Myocyte (in vitro differentiated cells): ENCODE data around the gene FAM72D. TPM values are rescaled to one million over a fixed set of nuclear protein-coding genes. Genes with fewer than 3 reads are reported as not detected.
"Not testable (repeated sequence)": the region's sequence is repeated elsewhere in the genome, so short reads cannot be mapped to it uniquely, and the experiment has no call there.

Experiments
- DNase-seq: peaks from one replicate; pipeline ENCODE4 v3.0.0-alpha.2; 2012; ENCODE audit warnings: low read depth
- total RNA-seq: library from RNA; depleted of rRNA; stranded (reverse); fragments of >200 nt; gene quantifications from 2 replicates; pipeline ENCODE4 v1.2.3, GENCODE V29; 2014

The FAM72D gene
- total RNA-seq, 1 donor from 2014 or later: not detected

DNA sequence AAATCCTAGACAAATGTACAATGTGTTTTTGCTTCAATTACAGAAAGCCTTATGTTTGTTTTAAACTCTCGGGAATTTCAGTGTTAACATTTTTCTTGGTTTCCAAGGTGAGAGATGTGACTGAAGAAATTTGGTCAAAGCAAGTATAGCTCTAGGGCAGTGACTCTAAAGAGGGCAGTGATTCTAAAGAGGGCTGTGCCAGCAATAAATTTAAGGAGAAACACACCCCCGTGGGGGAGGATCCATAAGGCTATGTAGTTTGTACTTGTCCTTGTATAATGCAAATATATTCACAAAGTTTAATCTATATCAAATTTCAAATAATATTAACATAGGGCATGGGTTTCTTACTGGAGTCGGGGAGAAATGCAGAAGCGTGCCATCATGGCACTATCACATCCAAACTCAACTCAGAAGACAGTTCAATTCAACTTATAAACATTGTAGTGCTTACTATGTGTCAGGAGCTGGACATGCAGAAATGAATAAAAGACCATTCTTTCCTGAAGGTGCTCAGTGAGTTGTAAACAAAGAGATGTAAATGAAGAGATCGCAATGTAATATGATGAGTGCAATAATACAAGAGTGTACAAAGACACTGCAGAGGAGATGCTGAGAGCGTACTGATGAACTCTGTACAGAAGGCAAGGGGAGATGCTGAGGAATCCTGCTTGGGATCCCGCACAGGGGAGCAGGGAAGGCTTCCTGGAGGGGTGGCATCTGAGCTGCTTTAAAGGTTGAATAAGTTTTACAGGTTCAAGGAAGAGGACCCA, 13.1 kb upstream of the FAM72D start:
- not testable (repeated sequence) for DNase-seq

DNA sequence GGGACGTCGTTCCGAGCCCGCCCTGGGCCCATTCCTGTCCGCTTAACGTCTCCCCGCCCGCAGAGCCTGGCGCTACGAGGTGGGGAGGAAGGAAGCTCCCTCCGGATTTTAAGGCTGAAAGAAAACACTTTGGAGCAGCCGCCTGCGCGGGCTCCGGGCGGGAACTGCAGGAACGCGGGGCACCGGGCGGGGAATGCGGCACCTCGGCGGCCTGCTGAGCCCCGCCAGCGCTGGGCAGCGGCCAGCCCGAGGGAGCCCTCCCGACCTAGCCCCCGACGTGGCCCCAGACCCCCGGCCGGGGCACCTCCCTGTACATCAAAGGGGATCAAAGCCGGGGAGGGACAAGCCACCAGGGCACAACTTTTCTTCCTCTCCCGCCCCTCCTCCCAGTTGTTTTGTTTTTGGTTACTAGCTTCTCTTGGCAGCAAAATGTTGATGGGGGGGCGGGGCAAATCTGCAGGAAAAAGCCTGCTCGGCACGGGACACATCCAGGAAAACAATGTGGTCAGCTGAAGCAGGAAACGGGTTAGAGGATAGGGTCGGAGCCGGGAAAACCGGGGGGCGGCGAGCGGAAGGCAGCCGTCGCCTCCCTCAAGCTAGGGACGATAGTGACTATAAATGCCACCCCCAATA, 2.1 kb upstream of the FAM72D start:
- DNase-seq: peak; percentile 4

DNA sequence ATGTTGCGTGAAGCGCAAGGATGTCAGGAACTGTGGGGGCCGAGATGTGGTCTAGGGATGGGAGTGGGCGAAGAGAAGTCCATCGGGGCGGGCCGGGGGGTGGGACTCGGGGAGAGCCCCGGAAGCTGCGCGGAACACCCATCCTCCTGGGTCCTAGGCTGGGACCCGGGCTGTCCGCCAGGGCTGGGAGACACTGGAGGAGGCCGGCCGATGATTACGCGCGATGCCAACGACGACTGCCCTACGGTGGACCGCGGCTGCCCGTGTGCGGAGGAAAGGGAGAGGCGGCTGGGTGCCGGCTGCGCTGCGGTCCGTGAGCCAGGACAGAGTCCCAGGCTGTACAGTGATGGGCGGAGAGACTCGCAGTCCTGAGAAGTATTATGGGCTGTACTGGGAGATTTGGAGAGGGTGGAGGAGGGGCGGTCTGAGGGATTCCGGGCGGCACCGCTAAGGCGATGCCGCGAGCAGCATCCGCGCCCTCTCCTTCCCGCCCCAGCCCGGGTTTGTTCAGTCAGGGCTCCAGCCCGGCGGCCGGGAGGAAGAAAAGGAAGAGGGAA, 1.0 kb upstream of the FAM72D start:
- not testable (repeated sequence) for DNase-seq

DNA sequence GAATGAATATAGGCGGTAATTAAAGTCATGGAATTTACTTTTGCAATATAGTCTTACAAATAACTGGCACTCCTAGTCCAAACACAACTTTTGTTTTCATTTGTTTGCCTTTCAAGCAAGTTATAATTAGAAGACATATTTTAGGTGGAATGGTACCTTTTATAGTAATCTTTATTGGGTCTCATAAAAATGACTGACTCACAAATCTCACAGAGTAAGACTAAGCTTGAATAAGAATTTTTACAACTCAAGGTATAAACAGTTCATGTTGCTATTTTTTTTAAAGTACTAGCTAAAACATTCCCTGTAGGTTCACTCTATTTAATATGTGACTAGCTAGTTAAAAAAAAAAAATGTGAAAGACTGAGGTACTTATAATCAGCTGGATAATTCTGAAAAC, 6.0 kb downstream of the FAM72D start:
- DNase-seq: not testable (repeated sequence)

DNA sequence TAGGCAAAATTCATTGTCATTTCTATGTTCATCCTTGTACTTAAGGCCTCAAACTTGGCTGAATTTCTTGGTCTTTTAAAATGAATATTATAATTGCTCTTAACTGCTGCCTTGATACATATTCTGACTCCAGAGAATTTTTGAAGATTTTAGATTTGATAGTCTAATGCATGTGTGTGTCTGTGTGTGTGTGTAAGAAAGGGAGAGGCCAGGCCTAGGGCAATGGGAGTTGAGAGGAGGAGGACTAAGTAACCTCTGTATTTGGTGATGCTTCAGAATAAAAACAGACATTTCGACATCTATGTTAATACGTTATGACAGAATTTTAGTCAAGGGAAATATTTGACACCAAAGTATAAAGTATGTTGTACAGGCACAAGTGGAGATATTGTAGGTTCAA, 7.5 kb downstream of the FAM72D start:
- not testable (repeated sequence) for DNase-seq

DNA sequence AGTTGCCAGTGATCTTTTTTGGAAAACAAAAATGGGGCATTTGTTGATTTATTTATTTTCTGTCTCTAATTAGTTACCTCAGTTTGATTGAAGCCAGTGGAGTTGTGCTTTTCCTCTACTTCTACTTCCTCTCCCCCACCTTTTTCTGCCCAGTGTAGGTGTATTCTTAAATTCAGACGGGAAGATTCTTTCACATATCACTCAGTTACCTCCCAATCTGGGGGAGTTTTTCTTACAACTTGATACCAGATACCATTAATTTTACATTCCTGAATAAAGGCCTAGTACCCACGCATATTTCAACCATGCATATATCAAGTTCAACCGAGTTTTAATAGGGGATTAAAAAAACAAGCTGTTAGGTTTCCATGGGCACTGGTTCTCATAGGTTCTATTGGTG, 15.9 kb downstream of the FAM72D start:
- not testable (repeated sequence) for DNase-seq

DNA sequence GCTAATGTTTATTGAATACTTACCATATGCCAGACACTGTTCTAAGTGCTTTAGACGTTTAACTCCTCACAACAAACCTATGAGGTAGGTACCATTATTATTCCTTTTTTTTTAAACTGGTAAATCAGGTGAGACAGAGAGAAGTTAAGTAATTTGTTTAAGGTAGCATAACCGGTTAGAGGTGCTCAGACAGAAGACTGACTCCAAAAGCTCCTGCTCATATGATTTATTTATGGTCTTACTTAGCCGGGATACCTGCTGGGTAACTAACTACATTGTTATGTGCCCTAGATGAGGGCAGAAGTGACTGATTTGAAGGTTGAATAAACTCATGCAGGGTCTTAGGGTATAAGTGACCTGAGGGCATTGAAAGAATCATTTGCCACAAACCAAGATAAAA, 16.9 kb downstream of the FAM72D start:
- not testable (repeated sequence) for DNase-seq

DNA sequence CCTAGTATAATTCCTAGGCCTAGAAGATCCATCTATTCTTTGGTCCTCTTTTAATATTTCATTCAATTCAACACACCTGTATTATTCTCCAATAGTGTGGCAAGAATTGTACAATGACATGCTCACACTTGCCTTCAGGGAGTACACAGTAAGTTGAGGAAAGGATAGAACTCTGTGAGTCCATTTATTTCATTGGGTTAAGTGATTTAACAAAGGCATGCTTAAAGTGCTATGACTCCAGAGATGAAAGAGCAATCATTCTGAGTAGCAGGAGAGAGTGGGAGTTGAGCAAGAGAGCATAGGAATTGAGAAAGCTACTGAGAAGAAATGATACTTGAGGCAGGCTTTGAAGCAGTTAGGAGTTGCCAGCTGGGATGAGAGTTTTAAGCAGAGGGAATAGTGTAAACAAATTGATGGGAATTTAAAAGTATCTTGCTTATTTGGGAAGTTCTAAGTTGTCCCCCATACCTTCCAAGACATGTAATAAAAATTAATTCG, 18.8 kb downstream of the FAM72D start:
- not testable (repeated sequence) for DNase-seq

DNA sequence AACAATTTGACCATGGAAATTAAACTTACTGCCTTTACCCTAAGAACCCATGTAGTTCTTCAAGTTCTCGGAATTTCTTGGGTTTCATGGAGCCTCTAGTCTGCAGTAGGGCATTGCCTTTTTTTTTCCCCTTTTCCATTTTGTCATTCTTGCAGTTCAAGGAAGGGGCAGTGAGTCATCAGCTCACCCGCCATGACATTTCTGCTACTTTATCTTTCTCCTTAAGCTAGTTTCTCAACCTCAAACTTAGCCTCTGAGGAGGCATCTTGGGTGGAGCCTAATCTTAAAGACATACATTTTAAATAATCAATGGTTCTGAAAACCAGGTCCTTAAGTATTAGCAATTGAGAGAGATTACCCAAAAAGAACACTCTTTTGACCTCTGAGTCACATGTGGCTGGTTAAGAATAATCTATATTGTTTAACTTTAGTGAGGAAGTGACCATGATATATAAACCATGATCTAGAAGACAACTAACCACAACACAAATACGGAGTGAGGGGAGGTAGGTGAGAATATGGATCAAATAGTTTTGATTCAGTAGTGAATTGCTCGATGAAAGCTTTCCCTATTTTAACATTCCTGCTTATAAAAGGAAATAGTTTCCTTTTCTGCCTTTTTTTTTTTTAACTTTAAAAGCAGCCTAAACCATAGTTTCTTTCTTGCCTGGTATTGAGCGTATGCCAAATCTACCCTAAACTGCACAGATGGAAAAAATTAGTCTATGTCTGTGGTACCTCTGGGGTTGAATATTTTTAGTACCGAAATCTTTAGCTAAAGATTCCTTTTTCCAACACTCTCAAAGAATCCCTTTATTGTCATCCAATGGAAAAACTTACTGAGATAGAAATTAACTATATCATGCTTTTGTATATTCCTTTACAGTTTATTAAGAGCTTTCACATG, 20.1 kb downstream of the FAM72D start:
- not testable (repeated sequence) for DNase-seq

DNA sequence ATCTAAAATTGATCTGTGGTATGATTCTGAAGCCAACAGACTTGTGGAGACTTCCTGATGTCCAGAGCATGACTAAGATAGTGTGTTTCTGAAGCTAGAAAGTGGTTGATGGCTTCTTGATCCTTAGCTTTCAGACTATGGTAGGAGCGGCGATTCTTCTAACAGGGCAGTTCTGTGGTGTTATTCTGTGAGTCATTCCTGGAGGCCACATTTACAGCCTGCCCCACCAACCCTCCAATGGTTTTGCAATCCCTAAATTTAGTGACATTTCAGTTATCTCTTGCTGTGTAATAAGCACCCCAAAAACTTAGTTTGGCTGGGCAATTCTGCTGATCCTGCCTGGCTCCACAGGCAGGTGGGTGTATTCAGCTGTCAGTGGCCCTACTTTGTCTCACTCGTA, 24.1 kb downstream of the FAM72D start:
- DNase-seq: not testable (repeated sequence)

DNA sequence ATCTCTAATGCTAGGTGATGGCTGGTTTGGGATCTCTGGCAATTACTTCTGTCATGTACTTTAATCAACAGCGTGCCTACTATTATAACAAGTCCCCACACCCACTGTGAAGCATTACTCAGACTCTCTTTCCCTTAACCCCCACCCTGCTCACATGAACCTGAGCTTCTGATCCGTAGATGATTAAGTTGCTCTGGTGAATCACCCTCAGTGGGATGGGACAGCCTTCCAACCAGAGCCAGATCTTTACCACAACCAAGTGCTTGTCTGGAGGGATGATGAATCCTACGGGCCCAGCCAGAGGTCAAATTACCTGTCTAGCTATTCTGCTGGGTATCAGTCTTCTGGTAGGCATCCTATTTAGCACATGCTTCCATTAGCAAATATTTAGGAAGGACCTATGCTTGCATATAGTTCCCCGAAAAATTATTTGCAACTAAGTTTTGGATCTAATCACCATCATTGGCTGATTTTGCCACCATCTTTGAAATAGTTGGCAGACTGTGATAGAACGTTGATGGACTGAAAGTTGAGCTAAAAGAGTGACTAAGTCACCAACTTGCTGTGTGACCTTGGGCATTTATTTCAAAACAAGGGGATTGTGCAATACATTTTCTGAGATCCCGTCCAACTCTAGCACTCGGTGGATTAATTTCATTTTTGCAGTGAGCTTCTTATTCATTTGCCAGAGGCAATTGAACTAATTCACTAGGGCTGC, 26.7 kb downstream of the FAM72D start:
- DNase-seq: not testable (repeated sequence)

DNA sequence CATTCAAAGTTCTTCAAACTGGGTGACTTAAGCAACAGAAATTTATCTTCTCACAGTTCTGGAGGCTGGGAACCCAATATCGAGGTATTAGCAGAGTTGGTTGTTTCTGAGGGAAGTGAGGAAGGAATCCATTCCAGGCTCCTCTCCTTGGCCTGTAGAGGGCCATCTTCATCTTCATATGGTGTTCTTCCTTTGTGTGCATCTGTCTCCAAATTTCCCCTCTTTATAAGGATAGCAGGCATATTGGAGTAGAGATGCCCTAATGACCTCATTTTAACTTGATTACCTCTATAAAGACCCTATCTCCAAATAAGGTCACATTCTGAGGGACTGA, 27.3 kb downstream of the FAM72D start:
- DNase-seq: not testable (repeated sequence)

DNA sequence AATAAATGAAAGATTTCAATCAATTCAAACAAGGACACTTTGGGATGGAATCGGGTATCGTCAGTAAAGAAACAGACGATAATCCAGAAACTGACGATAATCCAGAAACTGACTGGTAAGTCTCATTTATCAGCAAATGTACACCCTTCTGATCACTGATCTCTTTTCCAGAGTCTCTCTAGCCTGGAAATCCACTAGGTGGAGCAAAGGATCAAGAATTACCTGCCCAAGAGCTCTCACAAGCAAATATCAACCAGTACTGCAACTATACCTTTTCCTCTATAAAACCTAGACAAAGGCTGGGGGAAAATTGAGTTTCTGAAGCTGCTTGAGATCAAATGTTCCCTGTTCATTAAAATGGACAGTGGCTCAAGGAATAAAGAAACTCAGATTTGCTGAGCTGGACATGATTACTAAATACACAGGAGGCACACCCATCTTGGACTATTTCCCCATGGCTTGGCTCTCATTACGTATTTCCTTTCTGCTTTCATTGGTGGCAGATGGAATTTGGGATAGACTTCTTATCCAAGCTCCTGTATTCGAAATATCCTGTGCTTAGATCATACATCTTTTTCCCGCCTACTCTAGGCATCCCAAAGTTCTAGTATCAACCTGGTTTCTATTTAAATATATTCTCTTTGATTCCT, 28.3 kb downstream of the FAM72D start:
- DNase-seq: not testable (repeated sequence)

DNA sequence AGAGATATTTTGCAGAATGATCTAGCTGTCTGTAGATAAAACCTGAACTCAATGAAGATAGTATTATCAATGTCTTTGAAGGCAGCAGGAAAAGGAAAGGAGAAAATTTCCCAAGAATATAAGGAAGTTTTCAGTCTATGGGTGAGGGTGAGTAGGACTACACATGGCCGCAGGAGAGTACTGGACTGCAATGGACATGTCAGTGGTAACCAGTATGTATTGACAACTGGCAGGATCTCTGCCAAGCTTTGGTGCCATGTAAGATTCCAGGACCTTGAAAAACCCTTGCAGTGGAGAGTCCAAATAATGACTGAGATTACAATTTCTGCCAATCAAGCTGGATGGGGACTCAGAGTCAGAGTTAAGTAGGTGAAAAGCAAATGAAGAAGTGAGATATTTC, 29.3 kb downstream of the FAM72D start:
- not testable (repeated sequence) for DNase-seq

DNA sequence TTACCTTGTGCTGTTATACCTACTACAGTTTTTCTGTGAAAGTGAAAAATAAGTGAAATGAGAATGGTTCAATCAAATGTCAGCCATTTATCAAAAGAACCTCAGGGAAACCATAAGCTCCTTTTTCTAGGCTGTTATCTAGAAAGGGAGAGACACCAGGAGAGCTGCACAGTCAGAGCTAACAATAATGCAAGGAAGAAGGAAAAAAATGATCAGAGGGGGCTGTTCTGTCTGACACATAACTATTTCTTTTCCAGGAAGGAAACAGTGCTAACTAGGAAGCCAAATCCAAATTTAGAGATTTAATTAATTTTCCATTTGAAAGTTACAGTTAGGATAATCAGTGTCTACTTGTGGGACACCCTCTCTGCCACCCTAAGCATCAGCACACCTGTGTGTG, 31.4 kb downstream of the FAM72D start:
- DNase-seq: not testable (repeated sequence)

DNA sequence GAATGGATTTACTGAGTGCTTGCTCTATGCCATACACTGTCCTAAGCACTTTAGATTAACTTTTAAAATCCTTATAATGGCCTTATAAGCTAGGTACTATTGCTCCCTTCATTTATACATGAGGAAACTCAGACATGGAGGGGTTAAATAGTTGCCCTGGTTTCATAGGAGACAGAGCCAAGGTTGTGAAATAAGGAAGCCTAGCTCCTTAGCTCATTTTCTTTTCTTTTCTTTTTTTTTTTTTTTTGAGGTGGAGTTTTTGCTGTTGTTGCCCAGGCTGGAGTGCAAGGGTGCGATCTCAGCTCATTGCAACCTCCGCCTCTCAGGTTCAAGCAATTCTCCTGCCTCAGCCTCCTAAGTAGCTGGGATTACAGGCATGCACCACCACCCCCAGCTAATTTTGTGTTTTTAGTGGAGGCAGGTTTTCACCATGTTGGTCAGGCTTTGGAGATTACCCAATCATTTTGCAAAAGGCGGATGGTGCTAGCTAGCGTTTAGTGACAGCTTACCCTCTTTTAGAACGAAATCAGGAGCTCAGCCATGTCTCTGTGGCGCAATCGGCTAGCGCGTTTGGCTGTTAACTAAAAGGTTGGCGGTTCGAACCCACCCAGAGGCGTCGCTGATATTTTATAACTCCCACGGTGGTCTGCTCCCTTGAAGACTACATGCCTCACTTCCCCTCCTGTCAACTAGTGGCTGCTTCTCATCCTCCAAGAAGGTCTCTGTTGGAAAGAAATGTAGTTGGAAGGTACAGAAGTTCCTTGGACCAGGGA, 33.1 kb downstream of the FAM72D start:
- DNase-seq: not testable (repeated sequence)

DNA sequence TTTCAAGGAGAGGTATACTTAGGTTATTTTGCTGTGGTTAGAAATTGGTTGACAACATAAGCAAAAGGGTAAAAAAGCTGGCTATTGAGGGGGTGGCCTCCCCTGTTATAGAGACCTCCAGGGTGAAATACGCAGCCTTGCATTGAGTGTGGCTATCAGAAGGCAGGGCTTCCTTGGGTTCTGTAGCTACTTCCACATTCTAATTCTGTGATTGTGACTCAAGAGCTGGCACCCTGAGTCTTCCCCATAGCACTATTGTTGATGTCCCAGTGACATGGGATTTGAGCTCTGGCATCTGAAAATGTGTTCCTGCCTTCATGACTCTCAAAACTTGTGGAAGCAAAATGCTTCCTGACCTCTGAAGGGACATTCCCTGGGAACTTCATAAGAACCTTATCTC, 38.7 kb downstream of the FAM72D start:
- DNase-seq: not testable (repeated sequence)

DNA sequence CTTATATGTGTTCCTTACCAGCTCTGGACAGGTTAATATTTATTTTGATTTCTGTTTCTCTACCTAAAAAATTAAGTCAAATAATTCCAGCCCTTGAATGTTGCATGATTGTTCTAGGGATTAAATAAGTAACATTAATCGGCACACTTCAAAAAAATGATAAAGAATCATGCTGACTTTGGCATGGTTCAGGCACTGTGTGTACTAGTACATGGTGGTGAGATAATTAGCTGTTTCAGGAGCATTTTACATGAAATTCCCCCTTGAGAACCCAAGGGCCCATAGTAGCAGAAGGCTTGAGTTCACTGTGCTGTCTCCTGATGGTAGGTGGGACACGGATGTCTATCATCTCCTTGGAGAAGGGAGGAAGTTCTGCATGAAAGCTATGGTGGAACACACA, 44.8 kb downstream of the FAM72D start:
- not testable (repeated sequence) for DNase-seq

DNA sequence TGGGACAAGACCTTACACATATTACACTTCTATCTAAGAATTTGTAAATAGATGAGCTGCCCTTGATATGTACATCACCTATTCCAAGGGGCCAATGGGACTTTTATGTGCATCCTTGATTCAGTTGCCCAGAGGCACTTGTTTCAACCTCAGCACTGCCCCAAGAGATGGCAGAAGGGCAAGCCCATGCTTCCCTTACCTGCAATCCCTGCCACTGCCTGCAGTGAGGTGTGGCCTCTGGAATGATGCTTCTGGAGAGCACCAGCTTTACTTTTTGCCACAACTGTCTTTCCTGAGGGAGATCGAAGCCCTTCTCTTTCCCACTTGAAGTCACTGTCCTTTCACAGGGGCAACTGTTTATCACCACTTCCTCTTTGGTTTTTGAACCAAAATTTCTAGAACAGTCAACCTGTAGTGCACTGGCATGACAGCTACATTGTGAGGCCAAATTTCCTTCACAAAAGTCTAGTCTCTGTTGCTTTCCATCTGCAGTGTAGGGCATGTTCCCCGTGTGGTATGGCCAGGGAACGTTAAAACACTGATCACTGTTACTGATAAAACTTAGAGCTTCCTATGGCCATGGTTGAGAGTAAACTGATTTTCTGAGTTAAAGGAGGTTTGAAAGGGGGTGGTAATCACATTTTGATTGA, 48.6 kb downstream of the FAM72D start:
- DNase-seq: not testable (repeated sequence)
